Measurements from ENCODE around the gene PRKCH. TPM values are rescaled to one million over a fixed set of nuclear protein-coding genes. Genes with fewer than 3 reads are reported as not detected.
A peak's percentile ranks its signal among the peaks of the same experiment; 100 is the strongest.

Gene PRKCH
- total RNA-seq, 3 donors from 2014 or later (not counting 1 experiment from before 2014, with no cell fraction given): 610 to 756 (median 618) TPM

DNA sequence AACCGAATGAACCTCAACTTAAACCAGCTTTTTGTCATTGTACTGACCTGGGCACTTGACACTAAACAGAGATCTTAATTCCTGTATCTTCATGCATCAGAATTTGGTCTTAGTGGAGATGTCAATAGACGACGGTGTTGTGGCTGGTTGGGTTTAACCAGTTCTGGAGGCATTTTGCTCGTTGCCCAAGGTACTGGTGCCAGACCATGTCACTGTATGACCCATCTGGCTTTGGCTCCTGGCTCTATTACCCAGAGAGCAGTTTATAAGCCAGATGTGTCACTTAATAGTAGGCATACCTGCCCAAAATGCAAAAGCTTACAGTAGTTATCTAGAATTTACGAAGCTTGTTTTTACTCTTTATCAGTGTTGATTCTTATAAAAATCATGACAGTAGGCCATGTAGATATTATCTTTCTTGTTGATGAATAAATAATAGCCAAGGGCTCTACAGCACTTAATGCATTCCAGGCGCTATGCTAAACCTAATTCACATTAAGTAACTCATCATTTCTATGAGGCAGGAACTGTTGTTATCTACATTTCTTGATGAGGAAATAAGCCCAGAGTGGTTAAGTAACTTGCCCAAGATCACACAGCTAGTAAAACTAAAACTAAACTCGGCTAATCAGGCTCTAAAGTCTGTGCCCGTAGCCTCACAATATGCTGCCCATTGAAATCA, 194.2 kb downstream of the PRKCH start:
- DNase-seq: no peak
- Histone ChIP-seq H3K4me3 (ENCODE audit: low read length) (no peak overlapping the region), H3K27ac (ENCODE audit: low read length) (peak overlapping the region; percentile 53), H3K9me3 (ENCODE audit: control insufficient read depth, insufficient read depth, low read length) (no peaks in the 10 kb centered on the region), H3K27me3 (ENCODE audit: control insufficient read depth, insufficient read depth, low read length) (no peaks in the 10 kb centered on the region), H3K4me1 (ENCODE audit: control insufficient read depth, insufficient read depth, low read length) (peaks cover 64% of the 10 kb centered on the region), H3K36me3 (ENCODE audit: control insufficient read depth, insufficient read depth, low read length) (peaks cover 20% of the 10 kb centered on the region)
- peaks cover 11% of the 10 kb centered on the region for H3K36me3 Mint-ChIP-seq
- H3K4me1 Mint-ChIP-seq: peaks cover 96% of the 10 kb centered on the region in 2 donors
- WGBS (ENCODE audit: insufficient coverage): 78% methylated on average over 7 of the region's 8 CpGs
- TF ChIP-seq CTCF (IDR thresholded peaks at IDR 0.05): no peak
- H3K9me3 Mint-ChIP-seq: no peaks in the 10 kb centered on the region
- intact Hi-C loops (cut with micrococcal nuclease): loop anchor here (5.0 kb wide), 1 partner anchor 193 kb away; the partner anchor contains the start of gene PRKCH
- peak overlapping the region in 1 of 2 donors; percentile 70 for H3K27ac Mint-ChIP-seq
- peak in 1 of 3 donors; percentile 25 for ATAC-seq
- peak overlapping the region; percentile 68 for H3K4me3 Mint-ChIP-seq
- H3K27me3 Mint-ChIP-seq (ENCODE audit: low read depth in 2 of 2): no peaks in the 10 kb centered on the region

DNA sequence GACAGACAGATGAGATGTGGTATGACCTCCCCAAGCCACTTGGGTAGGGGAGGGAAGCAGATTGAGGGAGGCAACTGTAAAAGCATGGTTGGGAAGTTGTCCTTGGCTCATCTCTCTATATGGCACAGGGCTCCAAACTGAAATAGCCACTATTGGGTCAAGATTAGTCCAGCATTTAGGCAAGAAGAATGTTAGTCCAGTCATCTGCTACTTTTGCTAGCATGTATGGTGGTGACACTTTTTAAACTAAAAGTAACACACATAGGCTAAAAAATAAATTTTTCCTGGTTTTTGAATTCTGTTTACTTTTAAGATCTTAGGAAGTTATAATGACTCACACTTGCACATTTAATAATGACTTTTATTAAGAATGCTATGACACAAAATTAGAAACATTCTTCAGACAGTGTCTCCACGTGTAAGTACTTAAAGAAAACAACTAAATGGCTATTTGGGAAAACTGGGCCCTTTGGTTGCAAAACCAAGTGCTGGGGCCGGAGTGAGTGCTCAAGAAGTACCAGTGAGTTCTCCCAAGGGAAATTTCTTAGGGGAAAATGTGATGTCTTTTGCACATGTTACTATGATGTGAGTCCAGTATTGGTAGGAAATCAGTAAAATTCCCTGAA, 194.9 kb downstream of the PRKCH start:
- H3K4me3 Mint-ChIP-seq: peak overlapping the region; percentile 9
- no peak for TF ChIP-seq CTCF (IDR thresholded peaks at IDR 0.05)
- no peak for DNase-seq
- H3K27me3 Mint-ChIP-seq (ENCODE audit: low read depth in 2 of 2): no peaks in the 10 kb centered on the region
- no peaks in the 10 kb centered on the region for H3K27me3 ChIP-seq (ENCODE audit: control insufficient read depth, insufficient read depth, low read length)
- no peak for ATAC-seq
- intact Hi-C loops (cut with micrococcal nuclease): loop anchor here (5.0 kb wide), 1 partner anchor 194 kb away; the partner anchor contains the start of gene PRKCH
- peaks cover 89 to 90% of the 10 kb centered on the region in 2 donors for H3K4me1 Mint-ChIP-seq
- H3K36me3 ChIP-seq (ENCODE audit: control insufficient read depth, insufficient read depth, low read length): peaks cover 15% of the 10 kb centered on the region
- peak overlapping the region in 1 of 2 donors; percentile 70 for H3K27ac Mint-ChIP-seq
- H3K9me3 Mint-ChIP-seq: no peaks in the 10 kb centered on the region
- WGBS (ENCODE audit: insufficient coverage): 96% methylated on average over 2 of the region's 2 CpGs
- peaks cover 11% of the 10 kb centered on the region for H3K36me3 Mint-ChIP-seq
- H3K4me1 ChIP-seq (ENCODE audit: control insufficient read depth, insufficient read depth, low read length): peaks cover 57% of the 10 kb centered on the region
- no peak overlapping the region for H3K4me3 ChIP-seq (ENCODE audit: low read length)
- H3K9me3 ChIP-seq (ENCODE audit: control insufficient read depth, insufficient read depth, low read length): no peaks in the 10 kb centered on the region
- H3K27ac ChIP-seq (ENCODE audit: low read length): no peak overlapping the region

DNA sequence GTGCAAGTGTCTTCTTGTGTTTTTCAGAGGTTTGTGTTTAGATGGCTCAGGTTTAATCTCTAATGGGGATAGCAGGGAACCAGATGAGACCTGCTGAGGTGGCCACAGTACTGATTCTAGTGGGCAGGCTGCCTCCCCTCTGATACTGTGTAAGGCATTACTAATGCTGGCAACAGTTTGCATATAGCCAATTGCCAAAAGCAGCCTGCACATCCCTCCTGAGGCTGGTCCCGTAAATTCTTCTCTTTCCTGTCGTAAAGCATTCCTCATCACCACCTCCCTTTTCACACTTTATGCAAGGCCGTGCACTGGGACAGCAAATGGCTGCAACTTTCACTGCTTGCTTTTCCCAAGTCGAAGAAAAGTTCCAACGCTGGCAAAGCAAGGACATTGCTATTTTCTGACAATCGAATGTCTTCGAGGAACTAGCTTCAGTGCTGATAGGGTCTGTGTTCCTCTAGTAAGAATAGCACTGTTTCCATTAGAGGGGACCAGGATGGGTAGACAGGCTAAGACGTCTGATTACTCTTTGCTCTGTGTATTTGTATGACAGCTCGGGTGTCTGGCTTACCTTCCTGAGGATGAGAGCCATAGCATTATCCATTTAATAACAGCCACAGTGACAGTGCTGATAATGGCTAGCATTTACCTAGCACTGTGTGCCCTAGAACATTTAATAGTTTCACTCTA, 195.7 kb downstream of the PRKCH start:
- Histone ChIP-seq H3K4me1 (ENCODE audit: control insufficient read depth, insufficient read depth, low read length) (peaks cover 54% of the 10 kb centered on the region), H3K4me3 (ENCODE audit: low read length) (no peak overlapping the region), H3K27me3 (ENCODE audit: control insufficient read depth, insufficient read depth, low read length) (no peaks in the 10 kb centered on the region), H3K9me3 (ENCODE audit: control insufficient read depth, insufficient read depth, low read length) (no peaks in the 10 kb centered on the region), H3K36me3 (ENCODE audit: control insufficient read depth, insufficient read depth, low read length) (peaks cover 18% of the 10 kb centered on the region), H3K27ac (ENCODE audit: low read length) (no peak overlapping the region)
- DNase-seq (no peak), ATAC-seq (no peak)
- Mint-ChIP-seq H3K27ac (peak overlapping the region in 1 of 2 donors; percentile 70), H3K9me3 (no peaks in the 10 kb centered on the region), H3K4me1 (peaks cover 87 to 88% of the 10 kb centered on the region in 2 donors), H3K36me3 (peaks cover 11% of the 10 kb centered on the region), H3K27me3 (ENCODE audit: low read depth in 2 of 2) (no peaks in the 10 kb centered on the region), H3K4me3 (peak overlapping the region; percentile 40)
- no peak for TF ChIP-seq CTCF (IDR thresholded peaks at IDR 0.05)
- intact Hi-C loops (cut with micrococcal nuclease): loop anchor here (5.0 kb wide), 1 partner anchor 195 kb away; the partner anchor contains the start of gene PRKCH
- 90% methylated on average over 9 of the region's 9 CpGs for WGBS (ENCODE audit: insufficient coverage)

Measured in natural killer cell (primary cell).